ENCODE results near the gene GLS2.
"Not testable (repeated sequence)": the region's sequence is repeated elsewhere in the genome, so short reads cannot be mapped to it uniquely, and the experiment has no call there.

The GLS2 gene

DNA sequence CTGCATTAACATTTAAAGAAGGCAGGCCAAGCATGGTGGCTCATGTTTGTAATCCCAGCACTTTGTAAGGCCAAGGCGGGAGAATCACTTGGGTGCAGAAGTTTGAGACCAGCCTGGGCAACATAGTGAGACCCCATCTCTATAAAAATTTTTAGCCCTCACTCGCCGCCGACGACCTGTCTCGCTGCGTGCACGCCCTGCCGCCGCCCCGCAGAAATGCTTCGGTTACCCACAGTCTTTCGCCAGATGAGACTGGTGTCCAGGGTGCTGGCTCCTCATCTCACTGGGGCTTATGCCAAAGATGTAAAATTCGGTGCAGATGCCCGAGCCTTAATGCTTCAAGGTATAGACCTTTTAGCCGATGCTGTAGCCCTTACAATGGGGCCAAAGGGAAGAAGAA is 22.8 kb upstream of the GLS2 start:
- TF ChIP-seq, protein P1, sequence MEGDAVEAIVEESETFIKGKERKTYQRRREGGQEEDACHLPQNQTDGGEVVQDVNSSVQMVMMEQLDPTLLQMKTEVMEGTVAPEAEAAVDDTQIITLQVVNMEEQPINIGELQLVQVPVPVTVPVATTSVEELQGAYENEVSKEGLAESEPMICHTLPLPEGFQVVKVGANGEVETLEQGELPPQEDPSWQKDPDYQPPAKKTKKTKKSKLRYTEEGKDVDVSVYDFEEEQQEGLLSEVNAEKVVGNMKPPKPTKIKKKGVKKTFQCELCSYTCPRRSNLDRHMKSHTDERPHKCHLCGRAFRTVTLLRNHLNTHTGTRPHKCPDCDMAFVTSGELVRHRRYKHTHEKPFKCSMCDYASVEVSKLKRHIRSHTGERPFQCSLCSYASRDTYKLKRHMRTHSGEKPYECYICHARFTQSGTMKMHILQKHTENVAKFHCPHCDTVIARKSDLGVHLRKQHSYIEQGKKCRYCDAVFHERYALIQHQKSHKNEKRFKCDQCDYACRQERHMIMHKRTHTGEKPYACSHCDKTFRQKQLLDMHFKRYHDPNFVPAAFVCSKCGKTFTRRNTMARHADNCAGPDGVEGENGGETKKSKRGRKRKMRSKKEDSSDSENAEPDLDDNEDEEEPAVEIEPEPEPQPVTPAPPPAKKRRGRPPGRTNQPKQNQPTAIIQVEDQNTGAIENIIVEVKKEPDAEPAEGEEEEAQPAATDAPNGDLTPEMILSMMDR (IDR thresholded peaks at IDR 0.05; ENCODE audit: borderline replicate concordance, insufficient read depth, low read depth, low read length): no peak
- no peak overlapping the region for H3K4me3 ChIP-seq (ENCODE audit: low read depth, low read length)

DNA sequence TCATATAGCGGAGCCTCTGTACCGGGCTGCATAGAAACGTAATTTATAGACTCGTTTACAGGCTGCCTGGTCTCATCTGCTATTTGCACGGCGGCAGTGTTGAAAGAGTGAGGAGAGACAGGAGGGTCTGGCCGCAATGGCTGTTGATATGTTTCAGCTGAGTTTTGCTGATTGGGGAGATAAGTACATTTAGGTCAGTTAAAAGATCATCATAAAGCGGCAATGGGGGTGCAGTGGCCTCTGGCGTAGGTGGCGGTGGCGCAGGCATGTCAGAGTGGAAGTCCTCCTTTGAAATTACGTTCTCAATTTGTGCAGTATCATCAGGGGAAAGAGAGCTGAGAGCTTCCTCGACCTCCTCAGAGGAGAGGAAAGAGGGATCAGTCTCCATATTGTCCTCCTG is 11.9 kb upstream of the GLS2 start:
- not testable (repeated sequence) for H3K4me3 ChIP-seq (ENCODE audit: low read depth, low read length)

DNA sequence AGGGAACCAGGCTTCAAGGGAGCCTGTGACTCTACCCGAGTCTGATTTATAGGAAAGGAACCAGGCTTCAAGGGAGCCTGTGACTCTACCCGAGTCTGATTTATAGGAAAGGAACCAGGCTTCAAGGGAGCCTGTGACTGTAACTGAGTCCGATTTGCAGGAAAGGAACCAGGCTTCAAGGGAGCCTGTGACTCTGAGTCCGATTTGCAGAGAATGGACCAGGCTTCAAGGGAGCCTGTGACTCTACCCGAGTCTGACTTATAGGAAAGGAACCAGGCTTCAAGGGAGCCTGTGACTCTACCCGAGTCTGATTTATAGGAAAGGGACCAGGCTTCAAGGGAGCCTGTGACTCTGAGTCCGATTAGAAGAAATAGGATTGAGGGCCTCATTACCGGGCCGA is 11.5 kb upstream of the GLS2 start:
- not testable (repeated sequence) for H3K4me3 ChIP-seq (ENCODE audit: low read depth, low read length)

DNA sequence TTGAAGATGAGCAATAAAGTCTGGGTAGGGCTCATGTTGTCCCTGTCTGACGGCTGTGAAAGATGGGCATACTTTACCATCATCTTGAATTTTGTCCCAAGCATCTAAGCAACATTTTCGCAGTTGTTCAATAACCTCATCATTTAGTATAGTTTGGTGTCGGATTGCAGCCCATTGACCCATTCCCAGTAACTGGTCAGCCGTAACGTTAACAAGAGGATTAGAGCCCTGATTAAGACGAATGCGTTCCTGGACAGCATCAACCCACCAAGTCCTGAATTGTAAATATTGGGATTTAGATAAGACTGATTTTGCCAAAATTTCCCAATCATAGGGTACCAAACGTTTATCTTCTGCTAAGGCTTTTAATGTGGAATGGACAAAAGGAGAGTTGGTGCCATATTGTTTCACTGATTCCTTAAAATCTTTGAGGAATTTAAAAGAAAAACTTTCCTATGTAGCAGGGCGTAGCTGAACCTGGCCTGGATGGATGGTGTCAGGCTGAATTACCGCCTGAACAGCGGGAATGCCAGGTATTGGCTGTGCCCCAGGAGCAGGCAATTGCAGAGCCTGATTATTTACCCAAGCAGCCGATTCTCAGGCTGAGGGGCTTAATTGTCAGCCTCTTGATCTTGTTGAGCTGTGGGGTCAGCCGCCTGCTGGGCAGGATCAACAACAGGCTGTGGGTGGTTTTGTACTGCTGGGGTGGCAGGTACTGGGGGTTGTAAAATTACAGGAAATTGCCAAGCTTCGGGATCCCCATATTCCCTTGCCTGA is 10.4 kb upstream of the GLS2 start:
- H3K4me3 ChIP-seq (ENCODE audit: low read depth, low read length): not testable (repeated sequence)

DNA sequence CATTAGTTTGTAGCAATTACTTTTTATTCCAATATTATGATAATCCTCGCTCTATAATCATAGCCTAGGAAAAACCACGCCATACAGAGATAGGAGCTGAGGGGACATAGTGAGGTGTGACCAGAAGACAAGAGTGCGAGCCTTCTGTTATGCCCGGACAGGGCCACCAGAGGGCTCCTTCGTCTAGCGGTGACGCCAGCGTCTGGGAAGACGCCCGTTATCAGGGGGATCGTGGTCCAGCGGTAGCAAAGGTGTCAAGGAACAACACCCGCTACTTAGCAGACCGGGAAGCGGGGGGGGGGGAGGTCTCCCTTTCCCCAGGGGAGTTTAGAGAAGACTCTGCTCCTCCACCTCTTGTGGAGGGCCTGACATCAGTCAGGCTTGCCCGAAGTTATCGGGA is 8.7 kb upstream of the GLS2 start:
- not testable (repeated sequence) for H3K4me3 ChIP-seq (ENCODE audit: low read depth, low read length)
- TF ChIP-seq, protein P1 (IDR thresholded peaks at IDR 0.05; ENCODE audit: borderline replicate concordance, insufficient read depth, low read depth, low read length): peak; percentile 51; the same call in 1 of the 2 replicates

DNA sequence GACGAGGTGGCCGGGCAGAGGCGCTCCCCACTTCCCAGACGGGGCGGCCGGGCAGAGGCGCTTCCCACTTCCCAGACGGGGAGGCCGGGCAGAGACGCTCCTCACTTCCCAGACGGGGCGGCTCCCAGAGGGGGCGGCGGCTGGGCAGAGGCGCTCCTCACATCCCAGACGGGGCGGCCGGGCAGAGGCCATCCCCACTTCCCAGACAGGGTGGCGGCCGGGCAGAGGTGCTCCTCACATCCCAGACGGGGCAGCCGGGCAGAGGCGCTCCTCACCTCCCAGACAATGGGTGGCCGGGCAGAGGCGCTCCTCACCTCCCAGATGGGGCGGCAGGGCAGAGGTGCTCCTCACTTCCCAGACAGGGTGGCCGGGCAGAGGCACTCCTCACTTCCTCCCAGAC is 6.5 kb upstream of the GLS2 start:
- H3K4me3 ChIP-seq (ENCODE audit: low read depth, low read length): not testable (repeated sequence)

DNA sequence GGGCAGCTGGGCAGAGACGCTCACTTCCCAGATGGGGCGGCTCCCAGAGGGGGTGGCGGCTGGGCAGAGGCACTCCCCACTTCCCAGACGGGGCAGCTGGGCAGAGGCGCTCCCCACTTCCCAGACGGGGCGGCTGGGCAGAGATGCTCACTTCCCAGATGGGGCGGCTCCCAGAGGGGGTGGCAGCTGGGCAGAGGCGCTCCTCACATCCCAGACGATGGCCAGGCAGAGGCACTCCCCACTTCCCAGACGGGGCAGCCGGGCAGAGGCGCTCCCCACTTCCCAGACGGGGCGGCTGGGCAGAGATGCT is 6.1 kb upstream of the GLS2 start:
- H3K4me3 ChIP-seq (ENCODE audit: low read depth, low read length): not testable (repeated sequence)

DNA sequence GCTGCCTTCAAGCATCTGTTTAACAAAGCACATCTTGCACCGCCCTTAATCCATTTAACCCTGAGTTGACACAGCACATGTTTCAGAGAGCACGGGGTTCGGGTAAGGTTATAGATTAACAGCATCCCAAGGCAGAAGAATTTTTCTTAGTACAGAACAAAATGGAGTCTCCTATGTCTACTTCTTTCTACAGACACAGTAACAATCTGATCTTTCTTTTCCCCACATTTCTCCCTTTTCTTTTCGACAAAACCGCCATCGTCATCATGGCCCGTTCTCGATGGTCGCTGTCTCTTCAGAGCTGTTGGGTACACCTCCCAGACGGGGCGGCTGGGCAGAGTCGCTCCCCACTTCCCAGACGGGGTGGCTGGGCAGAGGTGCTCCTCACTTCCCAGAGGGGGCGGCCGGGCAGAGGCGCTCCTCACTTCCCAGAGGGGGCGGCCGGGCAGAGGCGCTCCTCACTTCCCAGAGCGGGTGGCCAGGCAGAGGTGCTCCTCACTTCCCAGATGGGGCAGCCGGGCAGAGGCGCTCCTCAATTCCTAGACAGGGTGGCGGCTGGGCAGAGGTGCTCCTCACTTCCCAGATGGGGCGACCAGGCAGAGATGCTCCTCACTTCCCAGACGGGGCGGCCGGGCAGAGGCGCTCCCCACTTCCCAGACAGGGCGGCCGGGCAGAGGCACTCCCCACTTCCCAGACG is 5.6 kb upstream of the GLS2 start:
- H3K4me3 ChIP-seq (ENCODE audit: low read depth, low read length): not testable (repeated sequence)

DNA sequence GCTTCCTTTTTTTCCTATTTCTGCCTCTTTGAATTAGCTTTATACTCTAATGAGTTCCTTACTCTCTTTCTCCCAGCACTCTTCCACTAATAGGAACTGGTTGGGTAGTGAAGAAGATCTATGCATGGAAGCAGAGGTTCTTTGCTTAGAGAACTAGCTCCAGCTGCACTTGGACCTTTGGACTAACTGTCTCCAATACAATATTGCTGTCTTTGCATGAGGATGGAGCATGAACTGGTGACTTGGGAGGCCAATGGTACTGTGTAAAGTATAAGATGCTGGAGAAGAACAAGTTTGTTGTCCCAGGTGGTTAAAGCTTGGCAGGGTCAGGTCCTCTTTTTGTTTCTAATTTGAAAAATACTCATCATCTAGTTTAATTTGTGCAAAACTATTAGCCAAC is 2.4 kb upstream of the GLS2 start:
- TF ChIP-seq, protein P1 (IDR thresholded peaks at IDR 0.05; ENCODE audit: borderline replicate concordance, insufficient read depth, low read depth, low read length): no peak
- no peak overlapping the region for H3K4me3 ChIP-seq (ENCODE audit: low read depth, low read length)

DNA sequence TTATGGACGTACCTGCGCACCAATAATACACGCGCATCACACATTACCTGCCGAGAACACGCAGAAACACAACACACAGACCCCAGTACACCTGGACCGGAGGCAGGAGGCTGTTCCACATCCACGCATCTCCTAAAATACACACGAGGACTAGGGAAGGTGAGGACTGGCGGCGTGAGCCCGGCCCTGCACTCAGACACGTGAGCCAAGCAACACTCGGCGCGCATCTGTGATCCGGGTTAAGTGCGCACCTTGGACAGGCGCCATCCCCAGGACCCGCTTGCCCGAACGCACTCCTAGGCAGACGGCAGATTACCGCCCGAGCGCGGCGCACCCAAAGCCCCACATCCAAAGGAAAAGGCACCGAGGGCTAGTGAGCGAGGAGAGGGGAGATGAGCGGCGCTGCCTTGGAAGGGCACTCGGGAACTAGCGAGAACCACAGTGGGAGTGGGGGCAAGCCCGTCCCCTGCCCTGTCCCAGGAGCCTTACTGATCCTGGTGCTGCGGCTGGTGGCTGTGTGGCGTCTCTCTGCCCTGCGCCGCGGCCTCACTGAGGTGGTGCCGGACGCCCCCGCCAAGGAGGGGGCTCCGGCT is 417 bp downstream of the GLS2 start:
- H3K4me3 ChIP-seq (ENCODE audit: low read depth, low read length): peak overlapping the region; percentile 50
- TF ChIP-seq, protein P1 (IDR thresholded peaks at IDR 0.05; ENCODE audit: borderline replicate concordance, insufficient read depth, low read depth, low read length): no peak

Data from GM12875 (cell line).